Panc1 (cell line): ENCODE results near the gene PSMB5. TPM values are rescaled to one million over a fixed set of nuclear protein-coding genes. Genes with fewer than 3 reads are reported as not detected.

ENCODE experiments used
- ATAC-seq: fragments of 200-7000 bp; cut with Tn5 transposase; 2 replicates; pipeline ENCODE4 v1.9.1; 2020; ENCODE audit warnings: mild to moderate bottlenecking, moderate library complexity
- BruUV-seq: library from RNA; stranded (reverse); fragments of 400-500 nt; replicated peaks from 2 replicates; lab custom pipeline; 2021; lab: Mats Ljungman, UMichigan
- CTCF ChIA-PET: fragments of 300-600 bp; sonication (Branson Sonifier 250); formaldehyde crosslinking; loops from one replicate; lab custom pipeline; 2022; ENCODE audit warnings: antibody characterized with exemption; lab: Charles Lee
- POLR2A ChIA-PET: fragments of 300-600 bp; sonication (Branson Sonifier 250); formaldehyde crosslinking; loops from one replicate; lab custom pipeline; 2022; ENCODE audit warnings: antibody characterized with exemption; lab: Charles Lee
- DNase-seq: peaks from one replicate; pipeline ENCODE4 v3.0.0-alpha.2; 2010; ENCODE audit warnings: low read depth, low spot score
- H3K27ac ChIP-seq: 2 replicates; pipeline ENCODE4 v1.5.1; 2011; ENCODE audit warnings: mild to moderate bottlenecking, low read length, inconsistent platforms
- H3K27me3 ChIP-seq: fragments of 200-500 bp; sonication (Bioruptor generic); 2 replicates; pipeline ENCODE4 v1.6.0; 2014; ENCODE audit warnings: low read length, inconsistent platforms; ENCODE audit not compliant: control insufficient read depth, insufficient read depth
- H3K36me3 ChIP-seq: fragments of 200-500 bp; sonication (Bioruptor generic); 2 replicates; pipeline ENCODE4 v1.5.1; 2014; ENCODE audit warnings: inconsistent platforms, mild to moderate bottlenecking, low read length, moderate library complexity; ENCODE audit not compliant: control insufficient read depth, insufficient read depth
- H3K4me1 ChIP-seq: 2 replicates; pipeline ENCODE4 v1.5.1; 2011; ENCODE audit warnings: inconsistent platforms, mild to moderate bottlenecking, low read length, moderate library complexity; ENCODE audit not compliant: control insufficient read depth, insufficient read depth
- H3K4me3 ChIP-seq, 2 experiments: 2 replicates each; pipeline ENCODE4 v1.5.1; 2011 to 2012; ENCODE audit warnings: low read depth in 2 of 2, low read length in 2 of 2, mild to moderate bottlenecking in 2 of 2, inconsistent platforms in 1 of 2, moderate library complexity in 1 of 2
- H3K9me3 ChIP-seq: fragments of 200-500 bp; sonication (Bioruptor generic); 2 replicates; pipeline ENCODE4 v1.5.1; 2014; ENCODE audit warnings: low read depth, mild to moderate bottlenecking, inconsistent platforms, low read length, moderate library complexity; ENCODE audit not compliant: control insufficient read depth, insufficient read depth
- POLR2AphosphoS5 ChIP-seq: IDR thresholded peaks from 2 replicates; pipeline ENCODE4 v1.6.1; 2012; ENCODE audit warnings: mild to moderate bottlenecking, low read depth, low read length, moderate library complexity
- SIN3A ChIP-seq: IDR thresholded peaks from 2 replicates; pipeline ENCODE4 v1.6.1; 2012; ENCODE audit warnings: low read depth, mild to moderate bottlenecking, low read length, moderate library complexity, borderline replicate concordance; ENCODE audit not compliant: insufficient read depth
- TCF7L2 ChIP-seq: IDR thresholded peaks from 2 replicates; pipeline ENCODE4 v1.6.1; 2011; ENCODE audit warnings: mild to moderate bottlenecking, low read depth, low read length, inconsistent platforms
- in situ Hi-C: cut with HindIII; loops from 2 replicates; pipeline ENCODE4 v1.10.0; 2016; ENCODE audit warnings: low sequenced_read_pairs, low pct_unique_long_range_greater_than_20kb
- intact Hi-C: fragments of 100-400 bp; cut with micrococcal nuclease; formaldehyde crosslinking; loops from one replicate; pipeline ENCODE4 v1.10.0; 2022; ENCODE audit not compliant: unreplicated experiment
- total RNA-seq: library from RNA; stranded (reverse); gene quantifications from one replicate; pipeline ENCODE4 v1.2.1, GENCODE V29; 2021; ENCODE audit not compliant: unreplicated experiment
- TF ChIP-seq, protein P1 (sequence below), 2 experiments: IDR thresholded peaks; 2 replicates each; pipeline ENCODE4 v1.6.1; 2011 to 2012; ENCODE audit warnings: low read depth in 2 of 2, control low read depth in 1 of 2, low read length in 1 of 2, mild to moderate bottlenecking in 1 of 2, moderate library complexity in 1 of 2; ENCODE audit not compliant: insufficient read depth in 1 of 2
- TF ChIP-seq, protein P2 (sequence below): fragments of 450-650 bp; IDR thresholded peaks from 2 replicates; pipeline ENCODE4 v1.5.1; 2017; ENCODE audit warnings: mild to moderate bottlenecking

Gene PSMB5
- total RNA-seq, 1 experiment from 2014 or later, result 149 TPM

DNA sequence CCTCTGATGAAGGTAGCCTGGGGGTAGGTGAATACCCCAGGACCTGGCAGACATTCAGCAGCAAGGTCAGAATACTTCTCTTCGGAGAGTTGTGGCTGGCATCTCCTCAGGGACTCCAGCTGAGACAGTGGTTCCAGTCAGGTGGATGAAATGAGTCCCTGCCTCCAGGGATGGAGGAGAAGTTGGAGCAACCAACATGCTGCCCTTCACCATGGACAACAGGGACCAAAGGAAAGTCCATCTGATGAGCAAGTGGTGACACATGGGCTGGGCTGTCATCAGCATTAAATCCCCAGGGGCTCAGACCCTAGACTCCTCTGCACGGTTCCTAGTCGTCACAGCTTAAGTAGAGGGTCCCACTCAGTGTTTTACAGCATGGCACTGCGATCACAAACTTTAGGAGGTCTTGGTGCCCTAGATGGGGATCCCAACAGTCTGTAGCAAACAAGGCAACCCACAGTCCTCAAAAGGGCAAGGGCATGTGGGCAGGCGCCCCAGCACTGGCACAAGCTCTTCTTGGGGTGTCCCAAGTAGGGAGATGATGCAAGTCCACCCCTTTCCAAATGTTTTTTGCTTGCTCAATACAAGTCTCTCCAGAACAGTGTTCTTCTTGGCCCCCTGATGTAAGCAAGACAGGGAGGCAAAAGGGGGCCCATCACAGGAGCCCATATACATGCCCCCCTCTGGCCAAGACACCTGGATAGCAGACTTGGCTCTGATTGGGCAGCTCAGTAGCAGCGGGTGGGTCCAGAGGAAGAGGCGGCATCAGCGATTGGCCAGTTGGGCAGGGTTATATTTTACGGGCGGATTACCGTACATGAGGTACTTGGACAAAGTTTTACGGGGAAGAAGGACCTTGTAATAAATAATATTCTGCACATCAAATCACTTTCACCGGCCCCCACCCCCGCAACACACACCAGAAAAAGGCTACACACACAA is 33.4 kb upstream of the PSMB5 start:
- Histone ChIP-seq H3K4me3 (no peak overlapping the region), H3K27me3 (no peaks in the 10 kb centered on the region), H3K4me1 (peaks cover 19% of the 10 kb centered on the region), H3K9me3 (no peaks in the 10 kb centered on the region), H3K36me3 (peaks cover 26% of the 10 kb centered on the region), H3K27ac (no peak overlapping the region; the same call in 1 of the 2 replicates)
- POLR2A ChIA-PET, result interaction anchor here (0.9 to 1.3 kb wide), 2 partner anchors 27 to 41 kb away, joined by 5 to 6 read pairs; partner anchors contain the start of genes ACIN1 and C14orf119
- CTCF ChIA-PET, result interaction anchor here (1.0 to 1.6 kb wide), 11 partner anchors 10 to 156 kb away, joined by 3 to 28 read pairs (median 4); partner anchors contain the start of genes ACIN1 and C14orf119
- ATAC-seq, result no peak
- no peak for DNase-seq
- no peak for TF ChIP-seq TCF7L2
- TF ChIP-seq, protein P1, sequence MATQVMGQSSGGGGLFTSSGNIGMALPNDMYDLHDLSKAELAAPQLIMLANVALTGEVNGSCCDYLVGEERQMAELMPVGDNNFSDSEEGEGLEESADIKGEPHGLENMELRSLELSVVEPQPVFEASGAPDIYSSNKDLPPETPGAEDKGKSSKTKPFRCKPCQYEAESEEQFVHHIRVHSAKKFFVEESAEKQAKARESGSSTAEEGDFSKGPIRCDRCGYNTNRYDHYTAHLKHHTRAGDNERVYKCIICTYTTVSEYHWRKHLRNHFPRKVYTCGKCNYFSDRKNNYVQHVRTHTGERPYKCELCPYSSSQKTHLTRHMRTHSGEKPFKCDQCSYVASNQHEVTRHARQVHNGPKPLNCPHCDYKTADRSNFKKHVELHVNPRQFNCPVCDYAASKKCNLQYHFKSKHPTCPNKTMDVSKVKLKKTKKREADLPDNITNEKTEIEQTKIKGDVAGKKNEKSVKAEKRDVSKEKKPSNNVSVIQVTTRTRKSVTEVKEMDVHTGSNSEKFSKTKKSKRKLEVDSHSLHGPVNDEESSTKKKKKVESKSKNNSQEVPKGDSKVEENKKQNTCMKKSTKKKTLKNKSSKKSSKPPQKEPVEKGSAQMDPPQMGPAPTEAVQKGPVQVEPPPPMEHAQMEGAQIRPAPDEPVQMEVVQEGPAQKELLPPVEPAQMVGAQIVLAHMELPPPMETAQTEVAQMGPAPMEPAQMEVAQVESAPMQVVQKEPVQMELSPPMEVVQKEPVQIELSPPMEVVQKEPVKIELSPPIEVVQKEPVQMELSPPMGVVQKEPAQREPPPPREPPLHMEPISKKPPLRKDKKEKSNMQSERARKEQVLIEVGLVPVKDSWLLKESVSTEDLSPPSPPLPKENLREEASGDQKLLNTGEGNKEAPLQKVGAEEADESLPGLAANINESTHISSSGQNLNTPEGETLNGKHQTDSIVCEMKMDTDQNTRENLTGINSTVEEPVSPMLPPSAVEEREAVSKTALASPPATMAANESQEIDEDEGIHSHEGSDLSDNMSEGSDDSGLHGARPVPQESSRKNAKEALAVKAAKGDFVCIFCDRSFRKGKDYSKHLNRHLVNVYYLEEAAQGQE (IDR thresholded peaks at IDR 0.05; ENCODE audit: insufficient read depth in 1 of 2, low read depth in 2 of 2, low read length in 1 of 2), result no peak
- TF ChIP-seq POLR2AphosphoS5, result no peak
- no peak for TF ChIP-seq SIN3A
- TF ChIP-seq, protein P2, sequence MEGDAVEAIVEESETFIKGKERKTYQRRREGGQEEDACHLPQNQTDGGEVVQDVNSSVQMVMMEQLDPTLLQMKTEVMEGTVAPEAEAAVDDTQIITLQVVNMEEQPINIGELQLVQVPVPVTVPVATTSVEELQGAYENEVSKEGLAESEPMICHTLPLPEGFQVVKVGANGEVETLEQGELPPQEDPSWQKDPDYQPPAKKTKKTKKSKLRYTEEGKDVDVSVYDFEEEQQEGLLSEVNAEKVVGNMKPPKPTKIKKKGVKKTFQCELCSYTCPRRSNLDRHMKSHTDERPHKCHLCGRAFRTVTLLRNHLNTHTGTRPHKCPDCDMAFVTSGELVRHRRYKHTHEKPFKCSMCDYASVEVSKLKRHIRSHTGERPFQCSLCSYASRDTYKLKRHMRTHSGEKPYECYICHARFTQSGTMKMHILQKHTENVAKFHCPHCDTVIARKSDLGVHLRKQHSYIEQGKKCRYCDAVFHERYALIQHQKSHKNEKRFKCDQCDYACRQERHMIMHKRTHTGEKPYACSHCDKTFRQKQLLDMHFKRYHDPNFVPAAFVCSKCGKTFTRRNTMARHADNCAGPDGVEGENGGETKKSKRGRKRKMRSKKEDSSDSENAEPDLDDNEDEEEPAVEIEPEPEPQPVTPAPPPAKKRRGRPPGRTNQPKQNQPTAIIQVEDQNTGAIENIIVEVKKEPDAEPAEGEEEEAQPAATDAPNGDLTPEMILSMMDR, result no peak
- in situ Hi-C loops, result no loop called here
- intact Hi-C loops, result no loop called here
- no TSS peak for BruUV-seq

DNA sequence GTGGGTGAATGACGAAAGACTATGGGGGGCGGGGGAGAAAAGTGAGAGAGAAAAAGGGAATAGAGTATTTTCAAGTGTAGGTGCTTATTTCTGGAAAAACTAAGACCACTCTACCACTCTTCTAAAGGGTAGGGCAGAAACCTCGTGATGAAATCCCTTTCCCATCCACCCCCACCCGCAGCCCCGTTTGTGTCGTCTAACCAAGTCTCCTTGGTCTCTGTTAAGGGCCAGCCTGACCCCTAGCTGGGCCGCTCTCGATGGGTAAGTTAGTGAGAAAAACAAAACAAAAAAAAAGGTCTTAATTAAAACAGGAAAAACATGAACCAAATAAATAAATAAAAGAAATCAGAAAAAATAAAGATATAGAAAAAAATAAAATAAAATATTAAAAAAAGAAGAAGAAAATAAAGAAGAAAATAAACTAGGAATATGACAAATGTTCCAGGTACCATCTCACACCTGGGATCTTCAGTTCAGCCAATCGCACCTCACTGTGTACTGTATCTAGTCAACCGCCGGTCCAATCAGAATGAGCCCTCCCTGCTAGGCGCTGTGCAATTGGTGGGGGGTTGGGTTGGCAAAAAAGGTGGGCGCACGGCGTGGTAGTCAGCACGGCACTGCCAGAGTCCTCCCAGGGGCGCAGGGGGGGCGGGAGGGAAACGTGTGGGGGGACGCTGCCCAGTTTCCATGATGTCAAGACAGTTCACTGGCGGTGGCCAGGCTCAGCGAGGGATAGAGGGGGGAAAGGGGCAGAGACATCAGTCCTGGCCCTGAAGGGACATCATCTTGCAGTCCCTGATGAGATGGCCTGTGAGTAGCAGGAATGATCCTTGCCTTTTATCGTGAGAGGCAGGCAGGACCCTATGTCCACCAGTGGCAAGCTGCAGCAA is 32.4 kb upstream of the PSMB5 start:
- no peak for ATAC-seq
- POLR2A ChIA-PET, result no interaction called here
- Histone ChIP-seq H3K27ac (no peak overlapping the region), H3K36me3 (peaks cover 34% of the 10 kb centered on the region), H3K4me3 (no peak overlapping the region), H3K9me3 (no peaks in the 10 kb centered on the region), H3K4me1 (peaks cover 26% of the 10 kb centered on the region), H3K27me3 (no peaks in the 10 kb centered on the region)
- TF ChIP-seq, protein P2, result no peak
- TF ChIP-seq POLR2AphosphoS5, result no peak
- no peak for TF ChIP-seq TCF7L2
- BruUV-seq, result no TSS peak
- CTCF ChIA-PET, result interaction anchor here (0.5 kb wide), 1 partner anchor 46 kb away, joined by 3 read pairs; no protein-coding TSS in a partner anchor
- in situ Hi-C loops, result no loop called here
- intact Hi-C loops, result no loop called here
- DNase-seq, result no peak
